ENCODE data around the gene HIF3A.

GRCh38 chr19:46371371-46371901 lies 74.6 kb downstream of the HIF3A start:
- no peak for TF ChIP-seq EZH2 (IDR thresholded peaks at IDR 0.05; ENCODE audit: borderline replicate concordance)
- TF ChIP-seq, protein P1, sequence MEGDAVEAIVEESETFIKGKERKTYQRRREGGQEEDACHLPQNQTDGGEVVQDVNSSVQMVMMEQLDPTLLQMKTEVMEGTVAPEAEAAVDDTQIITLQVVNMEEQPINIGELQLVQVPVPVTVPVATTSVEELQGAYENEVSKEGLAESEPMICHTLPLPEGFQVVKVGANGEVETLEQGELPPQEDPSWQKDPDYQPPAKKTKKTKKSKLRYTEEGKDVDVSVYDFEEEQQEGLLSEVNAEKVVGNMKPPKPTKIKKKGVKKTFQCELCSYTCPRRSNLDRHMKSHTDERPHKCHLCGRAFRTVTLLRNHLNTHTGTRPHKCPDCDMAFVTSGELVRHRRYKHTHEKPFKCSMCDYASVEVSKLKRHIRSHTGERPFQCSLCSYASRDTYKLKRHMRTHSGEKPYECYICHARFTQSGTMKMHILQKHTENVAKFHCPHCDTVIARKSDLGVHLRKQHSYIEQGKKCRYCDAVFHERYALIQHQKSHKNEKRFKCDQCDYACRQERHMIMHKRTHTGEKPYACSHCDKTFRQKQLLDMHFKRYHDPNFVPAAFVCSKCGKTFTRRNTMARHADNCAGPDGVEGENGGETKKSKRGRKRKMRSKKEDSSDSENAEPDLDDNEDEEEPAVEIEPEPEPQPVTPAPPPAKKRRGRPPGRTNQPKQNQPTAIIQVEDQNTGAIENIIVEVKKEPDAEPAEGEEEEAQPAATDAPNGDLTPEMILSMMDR (IDR thresholded peaks at IDR 0.05; ENCODE audit: poor library complexity) = no peak
- TF ChIP-seq EZH2phosphoT487 (IDR thresholded peaks at IDR 0.05; ENCODE audit: low read depth, severe bottlenecking, unreplicated experiment) = no peak

Data from hepatocyte (in vitro differentiated cells).